Duodenal mucosa (tissue), 2 donors: ENCODE results near the gene ENTR1.

Experiments
- H3K27ac ChIP-seq: one replicate; pipeline ENCODE4 v1.7.0; 2013; ENCODE audit warnings: low read depth, low read length
- H3K27me3 ChIP-seq, 2 donors: one replicate each; pipeline ENCODE4 v1.7.0; 2013; ENCODE audit warnings: low read length in 2 of 2, control low read depth in 1 of 2; ENCODE audit not compliant: insufficient read depth in 2 of 2, control insufficient read depth in 1 of 2
- H3K36me3 ChIP-seq, 2 donors: one replicate each; pipeline ENCODE4 v1.7.0; 2013; ENCODE audit warnings: low read length in 2 of 2, control low read depth in 1 of 2; ENCODE audit not compliant: insufficient read depth in 2 of 2, control insufficient read depth in 1 of 2
- H3K4me1 ChIP-seq, 2 donors: one replicate each; pipeline ENCODE4 v1.7.0; 2013; ENCODE audit warnings: low read length in 2 of 2, control low read depth in 1 of 2; ENCODE audit not compliant: insufficient read depth in 2 of 2, control insufficient read depth in 1 of 2
- H3K4me3 ChIP-seq, 2 donors: one replicate each; pipeline ENCODE4 v1.7.0; 2013; ENCODE audit warnings: low read length in 2 of 2, low read depth in 1 of 2
- H3K9ac ChIP-seq, 2 donors: one replicate each; pipeline ENCODE4 v1.7.0; 2013; ENCODE audit warnings: low read length in 2 of 2, low read depth in 1 of 2
- H3K9me3 ChIP-seq, 2 donors: one replicate each; pipeline ENCODE4 v1.7.0; 2013; ENCODE audit warnings: low read length in 2 of 2, control low read depth in 1 of 2; ENCODE audit not compliant: control insufficient read depth in 1 of 2

Gene ENTR1

GRCh38 chr9:136363106-136363948 lies 47.1 kb downstream of the ENTR1 start, which contains the start of gene DNLZ:
DNLZ (minus strand) TSS chr9:136363744; CDS start chr9:136363714, 30 bp downstream.
- Histone ChIP-seq H3K27ac (peak within 1 kb of the TSS; percentile 78), H3K9me3 (no peaks in the 10 kb centered on the region), H3K27me3 (no peaks in the 10 kb centered on the region), H3K4me3 (peak within 1 kb of the TSS; percentile 56 to 77), H3K4me1 (peaks cover 8 to 15% of the 10 kb centered on the region in 2 donors), H3K36me3 (peaks cover 0 to 9% of the 10 kb centered on the region in 2 donors), H3K9ac (peak within 1 kb of the TSS; percentile 11 to 43)

GRCh38 chr9:136362450-136362784 lies 48.0 kb downstream of the ENTR1 start:
- H3K4me1 ChIP-seq, result peaks cover 8 to 15% of the 10 kb centered on the region in 2 donors

GRCh38 chr9:136361754-136362449 lies 48.5 kb downstream of the ENTR1 start:
- no peak overlapping the region for H3K27ac ChIP-seq

More at GRCh38 chr9:136362450-136362784, 48.0 kb downstream of the ENTR1 start:
- Histone ChIP-seq H3K27me3 (no peaks in the 10 kb centered on the region), H3K4me3 (no peak overlapping the region), H3K9ac (peak overlapping the region in 1 of 2 donors; percentile 11), H3K9me3 (no peaks in the 10 kb centered on the region), H3K27ac (no peak overlapping the region), H3K36me3 (peaks cover 0 to 9% of the 10 kb centered on the region in 2 donors)

GRCh38 chr9:136361047-136361753 lies 49.2 kb downstream of the ENTR1 start:
- peaks cover 0 to 9% of the 10 kb centered on the region in 2 donors for H3K36me3 ChIP-seq
- no peaks in the 10 kb centered on the region for H3K9me3 ChIP-seq
- H3K27ac ChIP-seq, result peak overlapping the region; percentile 20
- no peaks in the 10 kb centered on the region for H3K27me3 ChIP-seq
- H3K4me1 ChIP-seq, result peaks cover 8 to 15% of the 10 kb centered on the region in 2 donors
- H3K4me3 ChIP-seq, result no peak overlapping the region
- H3K9ac ChIP-seq, result no peak overlapping the region

More at GRCh38 chr9:136361754-136362449, 48.5 kb downstream of the ENTR1 start:
- Histone ChIP-seq H3K27me3 (no peaks in the 10 kb centered on the region), H3K36me3 (peaks cover 0 to 9% of the 10 kb centered on the region in 2 donors), H3K4me3 (no peak overlapping the region), H3K9ac (peak overlapping the region in 1 of 2 donors; percentile 11), H3K4me1 (peaks cover 8 to 15% of the 10 kb centered on the region in 2 donors), H3K9me3 (no peaks in the 10 kb centered on the region)

- peaks cover 0 to 4% of the 10 kb centered on the region in 2 donors for H3K27me3 ChIP-seq
- H3K4me3 ChIP-seq, result no peak overlapping the region
- peaks cover 8 to 15% of the 10 kb centered on the region in 2 donors for H3K4me1 ChIP-seq
- H3K27ac ChIP-seq, result no peak overlapping the region
- no peak overlapping the region for H3K9ac ChIP-seq
- H3K36me3 ChIP-seq, result peaks cover 0 to 9% of the 10 kb centered on the region in 2 donors
- H3K9me3 ChIP-seq, result no peaks in the 10 kb centered on the region
These were observed 50.4 kb downstream of the ENTR1 start for GRCh38 chr9:136359774-136360718.

- Histone ChIP-seq H3K36me3 (peaks cover 0 to 9% of the 10 kb centered on the region in 2 donors), H3K27me3 (peaks cover 0 to 4% of the 10 kb centered on the region in 2 donors), H3K4me1 (peaks cover 8 to 12% of the 10 kb centered on the region in 2 donors), H3K4me3 (no peak overlapping the region), H3K27ac (no peak overlapping the region), H3K9me3 (no peaks in the 10 kb centered on the region), H3K9ac (no peak overlapping the region)
These were observed 51.5 kb downstream of the ENTR1 start for GRCh38 chr9:136358888-136359287.

- Histone ChIP-seq H3K4me3 (no peak overlapping the region), H3K4me1 (peaks cover 8 to 9% of the 10 kb centered on the region in 2 donors), H3K36me3 (peaks cover 0 to 9% of the 10 kb centered on the region in 2 donors), H3K27me3 (peaks cover 0 to 4% of the 10 kb centered on the region in 2 donors), H3K9ac (no peak overlapping the region), H3K9me3 (no peaks in the 10 kb centered on the region), H3K27ac (no peak overlapping the region)
These were observed 52.4 kb downstream of the ENTR1 start for GRCh38 chr9:136358016-136358415.

- Histone ChIP-seq H3K4me1 (peaks cover 1 to 2% of the 10 kb centered on the region in 2 donors), H3K9ac (no peak overlapping the region), H3K36me3 (peaks cover 0 to 9% of the 10 kb centered on the region in 2 donors), H3K9me3 (no peaks in the 10 kb centered on the region), H3K27me3 (peaks cover 0 to 4% of the 10 kb centered on the region in 2 donors), H3K27ac (no peak overlapping the region), H3K4me3 (no peak overlapping the region)
These were observed 53.1 kb downstream of the ENTR1 start for GRCh38 chr9:136357202-136357725.
